Breast epithelium (tissue), 4 donors: ENCODE measurements around the gene TOM1. TPM values are rescaled to one million over a fixed set of nuclear protein-coding genes. Genes with fewer than 3 reads are reported as not detected.
A peak's percentile ranks its signal among the peaks of the same experiment; 100 is the strongest.

Experiments used
- DNase-seq, 2 donors: peaks; one replicate each; pipeline ENCODE4 v3.0.0-alpha.2; 2019; ENCODE audit warnings: low spot score in 2 of 2
- H3K27ac ChIP-seq, 2 donors: fragments of 200-600 bp; sonication (generic) in 1 of 2; one replicate each; pipeline ENCODE4 v1.5.1; 2016 to 2019; ENCODE audit warnings: mild to moderate bottlenecking in 1 of 2
- H3K27me3 ChIP-seq, 2 donors: fragments of 200-600 bp; sonication (generic) in 1 of 2; one replicate each; pipeline versions ENCODE4 v1.5.1 to v1.6.0; 2017 to 2019; ENCODE audit warnings: control low read depth in 1 of 2, mild to moderate bottlenecking in 1 of 2
- H3K36me3 ChIP-seq: fragments of 200-600 bp; one replicate; pipeline ENCODE4 v1.5.1; 2019
- H3K4me1 ChIP-seq, 2 donors: fragments of 200-600 bp; sonication (generic); one replicate each; pipeline ENCODE4 v1.5.1; 2016 to 2019; ENCODE audit warnings: control low read depth in 1 of 2
- H3K4me3 ChIP-seq, 3 donors: fragments of 200-600 bp; sonication (generic); 1 replicate in 2 of 3; 2 replicates in 1 of 3; pipeline ENCODE4 v1.5.1; 2016 to 2019; ENCODE audit warnings: mild to moderate bottlenecking in 3 of 3, moderate library complexity in 2 of 3
- H3K9me3 ChIP-seq, 2 donors: fragments of 200-600 bp; sonication (generic) in 1 of 2; one replicate each; pipeline ENCODE4 v1.5.1; 2016 to 2019; ENCODE audit warnings: control low read depth in 1 of 2
- CTCF ChIP-seq, 3 donors: fragments of 450-650 bp; IDR thresholded peaks; one replicate each; pipeline ENCODE4 v1.5.1; 2016 to 2017; ENCODE audit warnings: antibody characterized with exemption in 3 of 3, mild to moderate bottlenecking in 3 of 3, moderate library complexity in 3 of 3
- POLR2A ChIP-seq: fragments of 450-650 bp; IDR thresholded peaks from one replicate; pipeline ENCODE4 v1.6.1; 2016; ENCODE audit warnings: antibody characterized with exemption, mild to moderate bottlenecking, moderate library complexity
- POLR2AphosphoS5 ChIP-seq, 3 donors: sonication (generic); formaldehyde crosslinking; IDR thresholded peaks; one replicate each; pipeline ENCODE4 v1.6.1; 2017; ENCODE audit warnings: antibody characterized with exemption in 3 of 3
- intact Hi-C: fragments of 100-400 bp; cut with DNase I; formaldehyde crosslinking; loops from one replicate; pipeline ENCODE4 v1.15.1; 2023; ENCODE audit warnings: low total_unique reads
- total RNA-seq, 3 donors: library from RNA; depleted of rRNA; stranded (reverse); fragments of >200 nt; gene quantifications; one replicate each; pipeline ENCODE4 v1.1.0, GENCODE V29; 2016

TOM1 gene
- total RNA-seq, 3 donors from 2014 or later, result 85.6 to 106 (median 105) TPM

GRCh38 chr22:35292786-35293185 is 6.9 kb upstream of the TOM1 start:
- Histone ChIP-seq H3K4me1 (no peaks in the 10 kb centered on the region), H3K27me3 (no peaks in the 10 kb centered on the region), H3K27ac (no peak overlapping the region), H3K36me3 (peaks cover 16% of the 10 kb centered on the region), H3K4me3 (no peak overlapping the region), H3K9me3 (no peaks in the 10 kb centered on the region)
- no peak for DNase-seq
- TF ChIP-seq POLR2A (no peak), CTCF (IDR thresholded peaks at IDR 0.05) (no peak), POLR2AphosphoS5 (IDR thresholded peaks at IDR 0.05) (no peak)
- intact Hi-C loops, result no loop called here

DNA sequence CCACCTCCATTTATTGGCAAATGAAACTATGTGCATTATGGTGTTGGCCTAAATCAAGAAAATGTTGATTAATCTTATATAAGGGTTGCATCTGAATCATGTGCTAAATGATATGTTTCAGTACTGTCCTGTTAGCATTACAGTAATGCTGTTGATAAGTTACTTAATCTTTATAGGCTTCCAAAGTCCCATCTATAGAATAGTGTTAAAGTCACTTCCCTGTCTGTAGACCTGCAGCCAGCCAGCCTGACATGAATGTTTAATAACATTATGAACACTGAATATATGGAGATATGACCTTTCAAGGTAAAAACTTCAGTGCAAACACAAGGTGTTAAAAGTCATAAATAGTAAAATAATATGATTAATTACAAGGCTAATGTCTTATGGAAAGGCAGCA is 3.6 kb upstream of the TOM1 start:
- H3K27me3 ChIP-seq, result no peaks in the 10 kb centered on the region
- intact Hi-C loops, result no loop called here
- no peaks in the 10 kb centered on the region for H3K9me3 ChIP-seq
- H3K27ac ChIP-seq, result no peak overlapping the region
- TF ChIP-seq CTCF (IDR thresholded peaks at IDR 0.05) (no peak), POLR2A (no peak), POLR2AphosphoS5 (IDR thresholded peaks at IDR 0.05) (no peak)
- H3K36me3 ChIP-seq, result peaks cover 8% of the 10 kb centered on the region
- DNase-seq, result no peak
- no peak overlapping the region for H3K4me3 ChIP-seq
- H3K4me1 ChIP-seq, result no peaks in the 10 kb centered on the region

DNA sequence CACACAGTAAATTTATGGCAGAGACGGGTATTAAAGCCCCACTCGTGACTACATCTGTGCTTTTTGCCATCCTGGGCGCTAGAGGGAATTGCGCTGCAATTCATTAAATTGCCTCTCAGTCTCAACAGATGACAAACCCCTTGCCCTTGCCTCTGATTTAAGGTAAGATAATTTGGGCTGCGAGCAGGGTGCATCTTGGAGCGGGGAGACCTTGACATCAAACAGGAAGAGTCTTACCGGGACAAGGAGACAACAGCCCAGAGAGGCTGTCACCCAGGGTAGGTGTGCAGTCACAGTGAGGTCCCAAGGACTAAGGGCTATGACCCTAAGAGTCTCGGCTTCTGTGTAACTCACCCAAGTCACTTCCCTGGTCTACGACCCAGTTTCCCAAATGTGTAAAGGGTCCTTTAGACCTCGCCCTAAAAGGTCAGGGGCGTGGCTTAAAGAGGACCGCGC is 449 bp upstream of the TOM1 start:
- intact Hi-C loops, result no loop called here
- H3K9me3 ChIP-seq, result no peaks in the 10 kb centered on the region
- no peaks in the 10 kb centered on the region for H3K4me1 ChIP-seq
- TF ChIP-seq CTCF (IDR thresholded peaks at IDR 0.05), result peak in 1 of 3 donors; percentile 21
- TF ChIP-seq POLR2A, result no peak
- peak in 1 of 2 donors; percentile 40 for DNase-seq
- no peaks in the 10 kb centered on the region for H3K27me3 ChIP-seq
- H3K36me3 ChIP-seq, result no peaks in the 10 kb centered on the region
- H3K4me3 ChIP-seq, result peak overlapping the region; percentile 74 to 92 (median 86)
- H3K27ac ChIP-seq, result peak overlapping the region; percentile 99

GRCh38 chr22:35301372-35301874 is 1.7 kb downstream of the TOM1 start:
- Histone ChIP-seq H3K27ac (peak overlapping the region; percentile 99), H3K4me3 (peak overlapping the region; percentile 74 to 92 (median 86)), H3K9me3 (no peaks in the 10 kb centered on the region), H3K36me3 (no peaks in the 10 kb centered on the region), H3K4me1 (no peaks in the 10 kb centered on the region), H3K27me3 (no peaks in the 10 kb centered on the region)
- TF ChIP-seq POLR2A, result no peak
- no peak for TF ChIP-seq CTCF (IDR thresholded peaks at IDR 0.05)
- TF ChIP-seq POLR2AphosphoS5 (IDR thresholded peaks at IDR 0.05), result peak; percentile 87 to 100 (median 87)
- intact Hi-C loops, result no loop called here
- DNase-seq, result peak in 1 of 2 donors; percentile 80

- no peaks in the 10 kb centered on the region for H3K36me3 ChIP-seq
- no peaks in the 10 kb centered on the region for H3K4me1 ChIP-seq
- no peaks in the 10 kb centered on the region for H3K9me3 ChIP-seq
- no peak for TF ChIP-seq POLR2A
- no peak for TF ChIP-seq CTCF (IDR thresholded peaks at IDR 0.05)
- DNase-seq, result no peak
- H3K4me3 ChIP-seq, result no peak overlapping the region
- H3K27ac ChIP-seq, result peak overlapping the region in 1 of 2 donors; percentile 4
- no peaks in the 10 kb centered on the region for H3K27me3 ChIP-seq
- intact Hi-C loops, result no loop called here
These were observed 3.4 kb downstream of the TOM1 start for GRCh38 chr22:35303029-35303624.
